HG03342 (cell line): ENCODE data around the gene PFKFB3.

ENCODE experiments used
- ATAC-seq: cut with Tn5 transposase; IDR thresholded peaks from one replicate; pipeline ENCODE4 v1.9.1; 2021; ENCODE audit warnings: mild to moderate bottlenecking, moderate library complexity; ENCODE audit not compliant: unreplicated experiment

Gene PFKFB3

GRCh38 chr10:6298428-6298827 lies 95.7 kb downstream of the PFKFB3 start:
- no peak for ATAC-seq

GRCh38 chr10:6299234-6299633 lies 96.5 kb downstream of the PFKFB3 start:
- no peak for ATAC-seq

GRCh38 chr10:6299743-6300105 lies 97.0 kb downstream of the PFKFB3 start:
- ATAC-seq: no peak

GRCh38 chr10:6300106-6300783 lies 97.5 kb downstream of the PFKFB3 start:
- ATAC-seq: peak; percentile 89

GRCh38 chr10:6300784-6301460 lies 98.2 kb downstream of the PFKFB3 start:
- ATAC-seq: no peak

GRCh38 chr10:6301488-6302075 lies 98.8 kb downstream of the PFKFB3 start:
- ATAC-seq: no peak
